ENCODE results near the gene ANKRD33.

ANKRD33 gene

GRCh38 chr12:51855586-51856428 lies 32.1 kb upstream of the ANKRD33 start:
- in situ Hi-C loops (cut with MboI; ENCODE audit: low sequenced_read_pairs) = no loop called here

GRCh38 chr12:51860986-51861385 lies 26.9 kb upstream of the ANKRD33 start:
- in situ Hi-C loops (cut with MboI; ENCODE audit: low sequenced_read_pairs) = no loop called here

GRCh38 chr12:51862947-51863346 lies 25.0 kb upstream of the ANKRD33 start:
- in situ Hi-C loops (cut with MboI; ENCODE audit: low sequenced_read_pairs) = no loop called here

- in situ Hi-C loops (cut with MboI; ENCODE audit: low sequenced_read_pairs) = no loop called here
These were observed 24.5 kb upstream of the ANKRD33 start for GRCh38 chr12:51863363-51863932.

GRCh38 chr12:51863933-51864832 lies 23.7 kb upstream of the ANKRD33 start:
- in situ Hi-C loops (cut with MboI; ENCODE audit: low sequenced_read_pairs) = no loop called here

- in situ Hi-C loops (cut with MboI; ENCODE audit: low sequenced_read_pairs) = no loop called here
These were observed 22.9 kb upstream of the ANKRD33 start for GRCh38 chr12:51864833-51865670.

- in situ Hi-C loops (cut with MboI; ENCODE audit: low sequenced_read_pairs) = no loop called here
These were observed 22.1 kb upstream of the ANKRD33 start for GRCh38 chr12:51865757-51866270.

- in situ Hi-C loops (cut with MboI; ENCODE audit: low sequenced_read_pairs) = no loop called here
These were observed 21.6 kb upstream of the ANKRD33 start for GRCh38 chr12:51866324-51866723.

GRCh38 chr12:51866762-51867161 lies 21.1 kb upstream of the ANKRD33 start:
- in situ Hi-C loops (cut with MboI; ENCODE audit: low sequenced_read_pairs) = no loop called here

GRCh38 chr12:51867371-51867770 lies 20.5 kb upstream of the ANKRD33 start:
- in situ Hi-C loops (cut with MboI; ENCODE audit: low sequenced_read_pairs) = no loop called here

- in situ Hi-C loops (cut with MboI; ENCODE audit: low sequenced_read_pairs) = no loop called here
These were observed 20.0 kb upstream of the ANKRD33 start for GRCh38 chr12:51867796-51868428.

- in situ Hi-C loops (cut with MboI; ENCODE audit: low sequenced_read_pairs) = no loop called here
These were observed 18.9 kb upstream of the ANKRD33 start for GRCh38 chr12:51868821-51869495.

- in situ Hi-C loops (cut with MboI; ENCODE audit: low sequenced_read_pairs) = no loop called here
These were observed 18.4 kb upstream of the ANKRD33 start for GRCh38 chr12:51869496-51869865.

GRCh38 chr12:51869931-51870330 lies 18.0 kb upstream of the ANKRD33 start:
- in situ Hi-C loops (cut with MboI; ENCODE audit: low sequenced_read_pairs) = no loop called here

- in situ Hi-C loops (cut with MboI; ENCODE audit: low sequenced_read_pairs) = no loop called here
These were observed 17.4 kb upstream of the ANKRD33 start for GRCh38 chr12:51870504-51870903.

- in situ Hi-C loops (cut with MboI; ENCODE audit: low sequenced_read_pairs) = no loop called here
These were observed 16.8 kb upstream of the ANKRD33 start for GRCh38 chr12:51871126-51871525.

- in situ Hi-C loops (cut with MboI; ENCODE audit: low sequenced_read_pairs) = no loop called here
These were observed 15.8 kb upstream of the ANKRD33 start for GRCh38 chr12:51871918-51872688.

GRCh38 chr12:51872689-51872981 lies 15.3 kb upstream of the ANKRD33 start:
- in situ Hi-C loops (cut with MboI; ENCODE audit: low sequenced_read_pairs) = no loop called here
